VCaP (cell line): ENCODE data around the gene CALML3.
A peak's percentile ranks its signal among the peaks of the same experiment; 100 is the strongest.

Experiments used
- H3K27ac ChIP-seq: fragments of 450-650 bp; 2 replicates; pipeline ENCODE4 v1.5.1; 2017
- CTCF ChIP-seq: fragments of 450-650 bp; conservative IDR thresholded peaks from 2 replicates; pipeline ENCODE4 v1.5.1; 2017; ENCODE audit warnings: mild to moderate bottlenecking, moderate library complexity

The CALML3 gene

GRCh38 chr10:5547931-5548660 is 23.3 kb downstream of the CALML3 start:
- no peak for TF ChIP-seq CTCF
- H3K27ac ChIP-seq: peak overlapping the region; percentile 99

GRCh38 chr10:5549462-5550249 is 24.9 kb downstream of the CALML3 start:
- peak overlapping the region; percentile 99 for H3K27ac ChIP-seq
- no peak for TF ChIP-seq CTCF

- peak overlapping the region; percentile 99 for H3K27ac ChIP-seq
- TF ChIP-seq CTCF: no peak
Observed at GRCh38 chr10:5550250-5550545, 25.4 kb downstream of the CALML3 start.

- peak overlapping the region; percentile 99 for H3K27ac ChIP-seq
- TF ChIP-seq CTCF: no peak
Observed at GRCh38 chr10:5550621-5551530, 26.1 kb downstream of the CALML3 start.

GRCh38 chr10:5551531-5552375 is 27.0 kb downstream of the CALML3 start:
- H3K27ac ChIP-seq: peak overlapping the region; percentile 99
- no peak for TF ChIP-seq CTCF

GRCh38 chr10:5552376-5553321 is 27.9 kb downstream of the CALML3 start:
- TF ChIP-seq CTCF: no peak
- H3K27ac ChIP-seq: peak overlapping the region; percentile 99
